ENCODE data around the gene FAM149A. TPM values are rescaled to one million over a fixed set of nuclear protein-coding genes. Genes with fewer than 3 reads are reported as not detected.

Gene FAM149A
- total RNA-seq, 1 donor from 2014 or later, result 13.9 TPM

DNA sequence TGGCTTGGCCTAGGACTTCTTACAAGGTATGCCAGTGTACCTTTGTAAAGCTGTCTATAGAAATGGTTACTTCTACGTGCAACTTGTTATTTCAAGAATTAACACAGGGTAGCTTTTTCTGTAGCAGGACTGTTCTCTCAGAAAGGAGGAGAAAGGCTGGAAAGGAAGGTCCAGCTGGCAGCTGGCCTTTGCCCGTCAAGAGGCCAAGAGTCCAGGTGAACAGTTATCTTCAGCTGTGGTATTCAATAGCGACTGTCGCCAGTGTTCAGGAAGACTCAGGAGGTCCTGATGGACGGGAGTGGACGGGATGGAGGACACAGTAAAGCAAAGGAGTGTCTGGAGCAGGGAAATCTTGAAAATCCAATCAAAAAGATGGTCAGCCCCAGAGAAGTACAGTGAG, 91.6 kb downstream of the FAM149A start:
- Histone ChIP-seq H3K27ac (no peak overlapping the region), H3K27me3 (no peaks in the 10 kb centered on the region), H3K9me3 (no peaks in the 10 kb centered on the region), H3K4me1 (peaks cover 0 to 6% of the 10 kb centered on the region in 2 donors), H3K4me3 (no peak overlapping the region), H3K36me3 (peaks cover 6 to 25% of the 10 kb centered on the region in 2 donors)
- DNase-seq (ENCODE audit: low spot score in 2 of 2), result no peak
- intact Hi-C loops (cut with DNase I), result loop anchor here (10.0 kb wide), 2 partner anchors 991 to 1551 kb away; partner anchors contain the start of genes CASP3, CFAP97, PRIMPOL and SNX25
- TF ChIP-seq, protein P1, sequence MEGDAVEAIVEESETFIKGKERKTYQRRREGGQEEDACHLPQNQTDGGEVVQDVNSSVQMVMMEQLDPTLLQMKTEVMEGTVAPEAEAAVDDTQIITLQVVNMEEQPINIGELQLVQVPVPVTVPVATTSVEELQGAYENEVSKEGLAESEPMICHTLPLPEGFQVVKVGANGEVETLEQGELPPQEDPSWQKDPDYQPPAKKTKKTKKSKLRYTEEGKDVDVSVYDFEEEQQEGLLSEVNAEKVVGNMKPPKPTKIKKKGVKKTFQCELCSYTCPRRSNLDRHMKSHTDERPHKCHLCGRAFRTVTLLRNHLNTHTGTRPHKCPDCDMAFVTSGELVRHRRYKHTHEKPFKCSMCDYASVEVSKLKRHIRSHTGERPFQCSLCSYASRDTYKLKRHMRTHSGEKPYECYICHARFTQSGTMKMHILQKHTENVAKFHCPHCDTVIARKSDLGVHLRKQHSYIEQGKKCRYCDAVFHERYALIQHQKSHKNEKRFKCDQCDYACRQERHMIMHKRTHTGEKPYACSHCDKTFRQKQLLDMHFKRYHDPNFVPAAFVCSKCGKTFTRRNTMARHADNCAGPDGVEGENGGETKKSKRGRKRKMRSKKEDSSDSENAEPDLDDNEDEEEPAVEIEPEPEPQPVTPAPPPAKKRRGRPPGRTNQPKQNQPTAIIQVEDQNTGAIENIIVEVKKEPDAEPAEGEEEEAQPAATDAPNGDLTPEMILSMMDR (IDR thresholded peaks at IDR 0.05), result no peak

DNA sequence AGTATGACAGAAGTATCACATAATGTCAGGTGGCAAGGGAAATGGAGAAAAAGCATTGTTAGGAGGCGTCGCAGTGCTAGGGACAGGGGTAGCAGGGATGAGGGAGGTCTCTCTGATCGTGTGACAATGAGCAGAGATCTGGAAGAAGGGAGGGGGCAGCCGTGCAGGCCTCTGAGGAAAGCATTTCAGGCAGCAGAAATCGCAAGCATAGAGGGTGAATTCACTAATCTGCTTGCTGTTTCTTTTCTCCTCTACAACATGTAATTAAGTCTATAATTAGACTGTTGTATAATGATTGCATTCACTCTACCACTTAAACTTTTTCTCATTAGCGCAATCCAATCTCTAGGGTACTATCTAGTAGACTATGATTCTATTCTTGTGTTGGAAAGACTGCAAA, 96.0 kb downstream of the FAM149A start:
- no peak overlapping the region for H3K27ac ChIP-seq
- no peaks in the 10 kb centered on the region for H3K27me3 ChIP-seq
- no peak for DNase-seq (ENCODE audit: low spot score in 2 of 2)
- intact Hi-C loops (cut with DNase I), result no loop called here
- no peaks in the 10 kb centered on the region for H3K4me1 ChIP-seq
- H3K9me3 ChIP-seq, result no peaks in the 10 kb centered on the region
- H3K36me3 ChIP-seq, result peaks cover 6 to 22% of the 10 kb centered on the region in 2 donors
- TF ChIP-seq, protein P1 (IDR thresholded peaks at IDR 0.05), result no peak
- no peak overlapping the region for H3K4me3 ChIP-seq

DNA sequence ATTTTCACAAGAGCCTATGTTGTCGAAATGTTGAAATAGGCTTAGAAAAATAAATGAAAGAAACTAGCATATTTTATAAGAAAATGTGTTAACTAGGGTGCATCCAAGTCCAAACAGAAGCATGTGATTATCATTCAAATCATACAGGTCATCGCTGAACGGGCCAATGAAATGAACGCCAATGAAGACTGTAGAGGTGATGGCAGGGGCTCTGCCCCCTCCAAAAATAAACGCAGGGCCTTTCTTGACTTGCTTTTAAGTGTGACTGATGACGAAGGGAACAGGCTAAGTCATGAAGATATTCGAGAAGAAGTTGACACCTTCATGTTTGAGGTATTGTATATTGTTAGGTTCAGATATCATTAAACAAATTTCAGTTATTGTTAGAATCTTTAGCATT, 96.5 kb downstream of the FAM149A start:
- Histone ChIP-seq H3K4me1 (no peaks in the 10 kb centered on the region), H3K4me3 (no peak overlapping the region), H3K27me3 (no peaks in the 10 kb centered on the region), H3K9me3 (no peaks in the 10 kb centered on the region), H3K27ac (no peak overlapping the region), H3K36me3 (peaks cover 6 to 17% of the 10 kb centered on the region in 2 donors)
- DNase-seq (ENCODE audit: low spot score in 2 of 2), result no peak
- intact Hi-C loops (cut with DNase I), result no loop called here
- TF ChIP-seq, protein P1 (IDR thresholded peaks at IDR 0.05), result no peak

DNA sequence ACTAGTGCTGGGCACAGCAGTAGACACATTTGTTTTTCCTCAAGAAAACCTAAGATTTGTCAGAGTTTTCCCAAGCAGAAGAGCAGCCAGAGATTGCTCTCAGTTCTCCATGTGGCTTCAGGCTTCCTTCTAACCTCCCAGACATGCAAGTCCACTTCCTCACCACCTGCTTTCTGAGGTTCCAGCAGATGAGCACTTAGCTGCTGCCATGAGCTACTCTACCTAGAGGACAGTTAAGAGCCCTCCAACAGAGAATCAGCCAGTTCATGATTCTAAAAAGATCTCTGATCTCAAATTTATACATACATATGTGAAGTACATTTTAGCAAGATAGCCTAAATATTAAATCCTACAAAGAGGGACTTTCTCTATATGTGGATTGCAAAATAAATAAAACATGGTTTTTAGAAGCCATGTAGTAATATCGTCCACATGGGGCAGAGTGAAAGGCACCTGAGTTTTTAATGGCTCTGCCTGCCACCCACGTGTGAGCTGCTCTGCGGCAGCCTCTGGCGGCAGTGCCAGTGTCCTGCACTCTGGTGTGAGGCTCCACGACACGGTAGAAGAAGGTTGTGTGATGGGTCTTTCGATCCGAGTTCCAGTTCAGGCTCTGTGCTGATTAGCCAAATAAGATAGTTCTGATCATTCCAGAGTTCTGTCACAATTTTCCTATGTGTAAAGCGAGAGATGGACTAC, 97.2 kb downstream of the FAM149A start:
- intact Hi-C loops (cut with DNase I), result no loop called here

DNA sequence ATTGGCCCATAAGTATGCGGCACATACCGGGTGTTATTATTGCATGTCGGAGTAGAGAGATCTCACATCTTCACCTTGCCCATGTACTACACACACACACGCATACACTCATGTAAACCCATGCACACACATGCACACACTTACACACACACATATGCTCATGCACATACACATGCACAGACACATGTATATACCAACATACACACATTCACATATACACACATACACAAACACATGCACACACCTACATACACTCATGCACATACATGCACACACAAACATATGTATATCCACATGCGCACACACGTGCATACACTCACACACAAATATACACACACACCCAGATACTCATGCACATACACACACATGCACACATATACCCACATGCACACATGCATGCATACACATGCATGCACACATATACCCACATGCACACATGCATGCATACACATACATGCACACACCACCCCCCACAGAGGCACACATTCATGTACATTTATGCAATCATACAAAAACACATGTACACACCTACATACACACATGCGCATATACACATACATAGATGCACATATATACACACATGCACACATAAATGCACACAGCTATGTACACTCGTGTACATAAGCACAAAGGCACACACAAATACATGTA, 98.1 kb downstream of the FAM149A start:
- H3K27me3 ChIP-seq, result no peaks in the 10 kb centered on the region
- H3K9me3 ChIP-seq, result no peaks in the 10 kb centered on the region
- no peak overlapping the region for H3K27ac ChIP-seq
- DNase-seq (ENCODE audit: low spot score in 2 of 2), result no peak
- H3K4me1 ChIP-seq, result no peaks in the 10 kb centered on the region
- H3K36me3 ChIP-seq, result peaks cover 3 to 6% of the 10 kb centered on the region in 2 donors
- no peak overlapping the region for H3K4me3 ChIP-seq
- intact Hi-C loops (cut with DNase I), result no loop called here
- TF ChIP-seq, protein P1 (IDR thresholded peaks at IDR 0.05), result no peak

More for the DNA sequence above, 97.2 kb downstream of the FAM149A start:
- H3K4me3 ChIP-seq, result no peak overlapping the region
- H3K4me1 ChIP-seq, result no peaks in the 10 kb centered on the region
- no peaks in the 10 kb centered on the region for H3K27me3 ChIP-seq
- peak overlapping the region in 1 of 2 donors; percentile 17 for H3K27ac ChIP-seq
- TF ChIP-seq, protein P1 (IDR thresholded peaks at IDR 0.05), result peak; percentile 21 to 50 (median 49)
- H3K36me3 ChIP-seq, result peaks cover 3 to 13% of the 10 kb centered on the region in 2 donors
- no peaks in the 10 kb centered on the region for H3K9me3 ChIP-seq
- DNase-seq (ENCODE audit: low spot score in 2 of 2), result peak in 1 of 2 donors; percentile 68

Data from ascending aorta (tissue), 2 donors.